Right cardiac atrium (tissue), 5 donors: ENCODE measurements around the gene FAM240B. TPM values are rescaled to one million over a fixed set of nuclear protein-coding genes. Genes with fewer than 3 reads are reported as not detected.

Experiments
- ATAC-seq, 2 donors: fragments of 200-7000 bp; cut with Tn5 transposase; one replicate each; pipeline versions ENCODE4 v1.8.0 to v1.9.1; 2020; ENCODE audit warnings: moderate library complexity in 2 of 2, mild to moderate bottlenecking in 1 of 2
- DNase-seq, 3 donors: peaks; one replicate each; pipeline ENCODE4 v3.0.0-alpha.2; 2020
- H3K27ac ChIP-seq: one replicate; pipeline ENCODE4 v1.5.1; 2013; ENCODE audit warnings: mild to moderate bottlenecking, low read length, control low read depth, moderate library complexity
- H3K27me3 ChIP-seq: one replicate; pipeline ENCODE4 v1.6.1; 2013; ENCODE audit not compliant: control insufficient read depth, insufficient read depth
- H3K4me1 ChIP-seq: one replicate; pipeline ENCODE4 v1.6.1; 2013; ENCODE audit warnings: low read length; ENCODE audit not compliant: control insufficient read depth, insufficient read depth
- H3K4me3 ChIP-seq: one replicate; pipeline ENCODE4 v1.5.1; 2013; ENCODE audit warnings: low read length, control low read depth
- H3K9me3 ChIP-seq: one replicate; pipeline ENCODE4 v1.6.1; 2013; ENCODE audit warnings: low read length; ENCODE audit not compliant: control insufficient read depth
- WGBS: extraction: QIAGEN DNeasy Blood & Tissue Kit; methylation state at CpG from one replicate; pipeline ENCODE4 v1.1.7; 2013; 5-methylcytosine and 5-hydroxymethylcytosine counted together
- intact Hi-C, 4 donors: fragments of 100-400 bp; cut with DNase I; formaldehyde crosslinking; loops; one replicate each; pipeline versions ENCODE4 v1.11.0 to v1.14.0; 2022 to 2023
- polyA plus RNA-seq: library from polyadenylated mRNA; stranded (reverse); fragments of 200-250 nt; gene quantifications from one replicate; pipeline ENCODE4 v1.2.3, GENCODE V29; 2013
- total RNA-seq, 4 donors: library from RNA; stranded (reverse); fragmentation: NEBNext Ultra II Directional; extraction: Animal tissue kit (Norgen Biotek cat#: 25700); gene quantifications; one replicate each; pipeline ENCODE4 v1.2.1, GENCODE V29; 2021
- donor health status: healthy with polysubstance abuse.
- donor health status: DM: no; HTN: yes; CAD: no.
- donor health status: DM: no; HTN: no; CAD: no.
- donor health status: DM: no; HTN: yes; CAD: no; lungs with severe emphysema.
- donor health status: DM: yes; HTN: yes; CAD: no.

Gene FAM240B
- total and polyA plus RNA-seq, 5 donors: not detected

DNA sequence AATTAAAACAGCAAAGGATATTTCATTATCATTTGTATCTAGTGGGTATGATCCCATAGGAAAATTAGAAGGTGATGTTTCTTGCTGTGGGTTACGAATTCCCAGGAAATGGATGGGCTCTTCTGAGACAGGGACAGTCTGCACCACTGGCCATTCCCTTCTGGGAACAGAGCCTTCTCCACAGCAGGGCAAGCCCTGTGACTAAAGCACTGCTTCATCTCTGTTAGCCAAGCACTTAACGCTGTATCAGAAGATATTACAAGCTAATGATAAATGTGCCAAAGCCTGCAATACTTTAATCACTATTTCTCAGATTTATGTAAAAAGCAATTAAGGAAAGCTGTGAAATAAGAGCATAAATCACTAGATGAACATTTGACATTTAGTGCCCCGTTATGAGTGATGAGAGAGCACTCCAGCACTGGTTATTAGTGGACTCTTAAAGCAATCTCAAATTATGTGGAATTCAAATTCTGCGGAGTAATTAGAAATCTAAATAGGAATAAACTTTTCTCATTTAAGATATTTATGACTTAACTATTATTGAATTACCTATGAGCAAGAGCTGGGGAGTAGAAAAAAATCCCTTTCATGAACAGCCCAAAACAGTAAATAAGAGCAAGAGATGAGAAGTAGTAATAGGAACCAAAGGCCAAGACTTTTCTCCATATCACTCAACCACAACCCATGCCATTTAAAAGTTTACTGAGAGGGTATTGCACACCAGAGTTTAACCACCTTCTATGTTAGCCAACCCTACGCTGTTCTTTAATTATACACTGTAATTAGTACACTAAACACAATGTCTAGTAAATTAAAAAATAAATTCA lies 49.2 kb downstream of the FAM240B start:
- DNase-seq (no peak), ATAC-seq (no peak)
- H3K4me1 ChIP-seq: no peaks in the 10 kb centered on the region
- H3K27ac ChIP-seq: no peak overlapping the region
- H3K9me3 ChIP-seq: no peaks in the 10 kb centered on the region
- H3K27me3 ChIP-seq: no peaks in the 10 kb centered on the region
- WGBS: 79% methylated on average over 5 of the region's 5 CpGs
- intact Hi-C loops: no loop called here
- no peak overlapping the region for H3K4me3 ChIP-seq

DNA sequence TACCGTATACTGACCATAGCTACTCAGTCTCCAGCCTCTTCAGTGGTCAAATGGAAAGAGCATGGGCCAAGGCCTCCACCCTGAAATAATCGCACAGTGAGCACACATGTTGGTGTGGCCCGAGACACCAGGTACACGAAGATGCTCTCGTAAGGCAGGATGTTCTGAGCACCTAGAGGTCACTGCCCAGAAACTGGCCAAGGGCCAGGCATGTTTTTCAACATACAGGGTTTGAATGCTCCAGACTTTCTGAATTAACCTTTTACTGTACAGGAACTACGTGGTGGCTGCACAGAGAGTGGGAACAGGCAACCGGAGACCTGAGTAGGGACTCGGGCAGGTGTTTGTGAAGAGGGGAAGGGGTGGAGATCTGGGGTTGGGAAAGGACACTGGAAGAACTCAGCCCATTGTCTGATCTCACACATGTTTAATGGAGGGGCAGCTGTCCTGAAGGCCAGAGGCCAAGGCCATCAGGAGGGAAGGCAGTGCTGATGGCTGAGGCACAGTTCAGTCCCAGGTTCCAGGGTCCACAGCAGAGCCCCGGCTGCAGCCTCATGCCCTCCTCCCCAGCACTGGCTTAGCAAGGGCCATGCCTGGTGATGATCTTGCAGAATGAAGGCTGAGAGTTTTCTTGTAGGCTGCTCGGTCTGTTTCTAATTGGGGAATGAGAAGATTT lies 51.0 kb downstream of the FAM240B start:
- Histone ChIP-seq H3K27me3 (no peaks in the 10 kb centered on the region), H3K27ac (no peak overlapping the region), H3K4me1 (no peaks in the 10 kb centered on the region), H3K9me3 (no peaks in the 10 kb centered on the region), H3K4me3 (no peak overlapping the region)
- no peak for ATAC-seq
- WGBS: 91% methylated on average over 10 of the region's 10 CpGs
- intact Hi-C loops: no loop called here
- DNase-seq: no peak

DNA sequence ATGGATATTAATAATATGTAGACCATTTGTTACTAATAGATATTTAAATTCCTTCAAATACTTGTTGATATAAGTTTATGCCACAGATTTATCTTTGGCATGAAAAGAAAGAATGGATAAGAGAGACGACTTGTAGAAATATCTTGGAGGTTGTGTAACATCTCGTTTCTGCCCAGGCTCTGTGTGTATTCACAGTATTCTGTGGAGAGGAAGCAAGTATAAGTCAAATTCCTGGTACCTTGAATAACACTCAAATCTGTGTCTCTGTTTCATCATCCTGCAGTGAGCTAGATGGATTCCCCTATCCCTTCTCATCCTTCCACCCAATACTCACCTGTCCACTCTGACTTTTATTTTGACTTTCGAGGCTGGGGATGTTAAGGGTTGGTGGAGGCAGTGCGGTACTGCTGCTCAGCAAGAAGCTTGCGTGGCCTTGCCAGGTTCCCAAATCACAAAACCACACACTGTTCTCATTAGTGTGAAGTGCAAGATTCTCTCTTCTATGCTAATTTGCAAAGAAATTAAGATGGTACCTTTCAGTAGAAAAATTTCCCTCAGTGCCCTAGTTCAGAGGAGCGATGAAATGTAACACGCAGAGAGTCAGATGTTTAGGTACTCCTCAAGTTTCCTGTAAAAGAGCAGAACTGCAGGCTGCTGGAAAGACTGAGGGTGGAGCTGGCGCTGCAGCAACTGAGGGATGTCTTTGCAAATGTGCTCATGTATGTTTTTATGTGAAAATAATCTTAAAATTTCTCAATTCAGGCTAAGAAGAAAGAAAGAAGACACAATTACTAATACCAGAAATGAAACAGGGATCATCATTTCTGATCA lies 57.0 kb downstream of the FAM240B start:
- Histone ChIP-seq H3K27ac (no peak overlapping the region), H3K4me1 (no peaks in the 10 kb centered on the region), H3K9me3 (no peaks in the 10 kb centered on the region), H3K27me3 (no peaks in the 10 kb centered on the region), H3K4me3 (no peak overlapping the region)
- intact Hi-C loops: no loop called here
- ATAC-seq: no peak
- 49% methylated on average over 8 of the region's 8 CpGs for WGBS
- DNase-seq: no peak

DNA sequence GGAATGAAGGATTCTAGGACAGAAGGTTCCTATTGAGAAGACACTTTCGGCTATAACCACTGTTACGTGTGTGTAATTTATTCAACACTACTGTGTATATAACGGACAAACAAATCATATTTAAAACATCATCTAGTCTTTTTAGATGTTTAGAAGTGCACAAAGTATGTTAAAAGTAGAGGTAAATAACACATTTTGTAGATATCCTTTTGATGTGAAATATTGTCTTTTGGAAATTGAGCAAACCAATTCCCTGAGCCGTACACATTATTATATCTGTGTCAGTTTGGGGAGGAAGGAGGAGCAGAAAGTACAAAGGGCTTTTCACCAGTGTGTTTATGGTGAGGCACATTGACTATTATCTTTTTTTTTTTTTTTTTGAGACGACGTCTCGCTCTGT lies 60.4 kb downstream of the FAM240B start:
- H3K9me3 ChIP-seq: no peaks in the 10 kb centered on the region
- DNase-seq (no peak), ATAC-seq (no peak)
- H3K4me3 ChIP-seq: no peak overlapping the region
- intact Hi-C loops: no loop called here
- no peak overlapping the region for H3K27ac ChIP-seq
- H3K27me3 ChIP-seq: no peaks in the 10 kb centered on the region
- no peaks in the 10 kb centered on the region for H3K4me1 ChIP-seq
- 84% methylated on average over 7 of the region's 7 CpGs for WGBS

DNA sequence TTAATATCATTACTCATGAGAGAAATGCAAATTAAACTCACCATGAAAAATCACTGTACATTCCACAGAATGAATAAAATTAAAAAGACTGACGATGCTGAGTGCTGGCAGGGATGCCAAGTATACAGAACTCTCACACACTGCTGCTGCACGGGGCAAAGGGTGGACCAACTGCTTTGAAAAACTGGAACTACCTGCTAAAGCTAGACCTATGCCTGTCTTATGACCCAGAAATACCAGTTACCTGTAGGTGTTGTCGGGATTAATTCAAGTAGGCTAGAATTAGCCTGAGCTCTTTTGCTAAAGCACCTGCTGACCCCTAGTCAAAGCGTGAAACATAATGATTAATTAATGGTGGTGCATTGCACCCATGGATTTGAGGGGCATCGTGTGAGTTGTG lies 63.0 kb downstream of the FAM240B start:
- no peak overlapping the region for H3K4me3 ChIP-seq
- DNase-seq: no peak
- no peaks in the 10 kb centered on the region for H3K4me1 ChIP-seq
- 34% methylated on average over 5 of the region's 5 CpGs for WGBS
- no peaks in the 10 kb centered on the region for H3K9me3 ChIP-seq
- no peaks in the 10 kb centered on the region for H3K27me3 ChIP-seq
- ATAC-seq: no peak
- no peak overlapping the region for H3K27ac ChIP-seq
- intact Hi-C loops: no loop called here

DNA sequence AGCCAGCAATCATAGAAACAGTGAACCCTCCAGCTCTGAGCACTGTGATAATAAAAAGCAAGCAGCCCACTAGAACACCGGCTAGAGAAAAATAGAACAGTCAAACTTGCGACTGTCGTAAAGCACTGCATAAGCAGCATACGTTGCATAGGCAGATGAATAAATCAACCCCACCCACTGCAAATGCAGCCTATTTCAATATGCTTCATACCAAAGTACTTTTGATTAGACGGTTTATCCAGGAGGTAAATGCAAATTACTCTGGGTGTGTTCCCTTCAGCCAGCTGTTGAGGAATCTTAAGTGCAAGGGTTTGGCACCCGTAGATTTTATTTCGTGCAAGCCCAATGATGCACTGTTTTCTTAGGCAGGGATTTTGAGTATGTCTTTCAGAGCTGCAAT lies 67.4 kb downstream of the FAM240B start:
- intact Hi-C loops: no loop called here
- Histone ChIP-seq H3K4me1 (peaks cover 2% of the 10 kb centered on the region), H3K27me3 (no peaks in the 10 kb centered on the region), H3K27ac (peak overlapping the region; percentile 85), H3K4me3 (no peak overlapping the region), H3K9me3 (no peaks in the 10 kb centered on the region)
- no peak for ATAC-seq
- no peak for DNase-seq
- WGBS: 52% methylated on average over 7 of the region's 7 CpGs

DNA sequence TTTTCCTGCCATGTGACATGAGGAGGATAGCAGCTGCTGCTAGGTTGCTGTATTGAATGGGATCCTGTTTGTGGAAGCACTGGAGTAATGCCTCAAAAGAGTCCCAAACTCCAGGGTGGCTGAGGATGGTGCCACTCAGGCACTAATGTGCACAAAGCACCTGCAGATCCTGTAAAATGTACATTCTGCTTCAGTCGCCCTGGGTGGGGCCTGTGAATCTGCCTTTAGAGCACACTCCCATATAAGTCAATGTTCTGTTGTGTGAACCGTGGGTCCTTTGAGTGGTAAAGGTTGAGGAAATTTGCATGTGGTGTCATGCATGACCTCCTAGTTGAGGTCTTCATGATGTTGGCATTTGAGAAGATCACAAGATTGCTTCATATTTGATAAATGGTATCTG lies 67.9 kb downstream of the FAM240B start:
- Histone ChIP-seq H3K9me3 (no peaks in the 10 kb centered on the region), H3K4me3 (no peak overlapping the region), H3K27ac (peak overlapping the region; percentile 85), H3K4me1 (peaks cover 2% of the 10 kb centered on the region), H3K27me3 (no peaks in the 10 kb centered on the region)
- ATAC-seq: no peak
- WGBS: 54% methylated on average over 2 of the region's 2 CpGs
- intact Hi-C loops: no loop called here
- no peak for DNase-seq

DNA sequence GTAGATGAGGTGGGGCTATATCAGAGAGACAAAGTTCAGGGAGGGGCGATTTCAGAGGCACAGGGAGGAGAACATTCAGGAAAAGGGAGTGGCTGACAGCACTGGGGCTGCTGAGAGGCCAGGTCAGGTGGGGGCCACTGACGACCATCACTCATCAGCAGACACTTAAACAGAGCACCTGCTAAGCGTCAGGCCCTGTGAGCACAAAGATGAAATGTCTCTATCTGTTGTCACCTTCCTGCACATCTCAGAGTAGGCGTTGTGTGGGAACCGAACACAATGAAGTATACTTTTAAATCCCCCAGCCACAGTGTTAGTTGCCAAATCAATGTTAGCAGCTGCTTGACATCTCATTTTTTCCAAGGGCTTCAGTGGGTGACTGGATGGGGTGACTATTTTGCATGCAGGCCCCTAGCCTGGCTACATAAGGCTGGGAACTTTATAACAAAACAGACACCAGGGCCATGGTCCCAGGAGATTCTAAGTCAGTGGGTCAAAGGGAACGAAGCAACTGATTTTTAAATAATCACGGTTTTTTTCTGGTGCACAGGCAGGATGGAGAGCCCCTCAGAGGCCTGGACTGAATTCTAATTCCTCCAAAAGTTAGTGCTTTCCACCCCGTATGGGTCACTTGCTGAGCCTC lies 68.4 kb downstream of the FAM240B start:
- ATAC-seq: peak; percentile 66 to 70
- Histone ChIP-seq H3K9me3 (no peaks in the 10 kb centered on the region), H3K27me3 (no peaks in the 10 kb centered on the region), H3K27ac (peak overlapping the region; percentile 85), H3K4me1 (peaks cover 2% of the 10 kb centered on the region), H3K4me3 (no peak overlapping the region)
- intact Hi-C loops: no loop called here
- WGBS: 34% methylated on average over 8 of the region's 8 CpGs
- peak in 2 of 3 donors; percentile 19 to 53 for DNase-seq

DNA sequence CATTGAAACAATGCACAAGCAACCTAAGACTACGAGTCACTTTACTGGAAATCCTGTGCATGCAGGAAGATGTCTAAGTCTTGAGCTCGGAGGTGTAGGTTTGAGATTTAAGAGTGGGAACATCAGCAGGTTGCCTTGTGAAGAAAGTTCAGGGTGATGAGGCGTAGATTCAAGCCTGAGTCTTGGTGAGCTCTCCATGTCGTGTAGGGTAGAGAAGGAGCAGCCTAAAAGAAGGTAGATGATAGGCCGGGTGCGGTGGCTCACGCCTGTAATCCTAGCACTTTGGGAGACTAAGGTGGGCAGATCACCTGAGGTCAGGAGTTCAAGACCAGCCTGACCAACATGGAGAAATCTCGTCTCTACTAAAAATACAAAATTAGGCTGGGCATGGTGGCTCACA lies 69.4 kb downstream of the FAM240B start:
- Histone ChIP-seq H3K9me3 (no peaks in the 10 kb centered on the region), H3K4me3 (peak overlapping the region; percentile 35), H3K4me1 (peaks cover 2% of the 10 kb centered on the region), H3K27ac (peak overlapping the region; percentile 92), H3K27me3 (no peaks in the 10 kb centered on the region)
- intact Hi-C loops: no loop called here
- DNase-seq: no peak
- WGBS: 74% methylated on average over 8 of the region's 8 CpGs
- no peak for ATAC-seq

DNA sequence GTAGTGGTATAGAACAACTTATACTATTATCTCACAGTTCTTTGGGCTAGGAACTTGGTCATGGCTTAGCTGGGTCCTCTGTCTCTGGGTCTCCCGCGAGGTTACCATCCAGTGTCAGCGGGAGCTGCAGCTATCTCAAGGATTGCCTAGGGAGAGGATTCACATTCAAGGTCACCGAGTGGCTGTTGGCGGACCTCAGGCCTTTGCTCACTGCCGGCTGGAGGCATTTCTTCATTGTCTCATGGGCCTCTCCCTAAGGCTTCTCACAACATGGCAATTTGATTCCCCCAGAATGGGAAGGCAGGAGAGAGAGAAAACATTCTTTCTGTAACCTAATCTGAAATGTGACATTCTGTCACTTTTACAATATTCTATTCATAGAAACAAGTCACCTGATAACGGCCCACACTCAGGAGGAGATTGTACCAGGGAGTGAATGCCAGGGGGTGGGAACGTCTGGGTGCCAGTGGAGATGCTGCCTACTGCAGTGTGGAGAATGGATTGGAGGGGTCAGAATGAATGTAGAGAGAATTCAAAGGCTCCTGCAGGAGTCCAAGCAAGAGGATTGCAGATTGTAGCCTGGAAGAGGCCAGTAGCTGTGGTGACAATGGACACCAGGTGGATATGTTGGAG lies 70.1 kb downstream of the FAM240B start:
- Histone ChIP-seq H3K9me3 (no peaks in the 10 kb centered on the region), H3K27me3 (no peaks in the 10 kb centered on the region), H3K4me3 (peak overlapping the region; percentile 35), H3K4me1 (peaks cover 2% of the 10 kb centered on the region), H3K27ac (peak overlapping the region; percentile 97)
- intact Hi-C loops: no loop called here
- DNase-seq: peak; percentile 40 to 74 (median 64)
- peak; percentile 85 to 87 for ATAC-seq
- WGBS: 62% methylated on average over 8 of the region's 8 CpGs
